Brain microvascular endothelial cell (primary cell): ENCODE data around the gene TPM4.

Experiments used
- DNase-seq: peaks from one replicate; pipeline ENCODE4 v3.0.0-alpha.2; 2020
- H3K27ac ChIP-seq: fragments of 250-450 bp; sonication (Bioruptor Pico); 2 replicates; pipeline ENCODE4 v1.5.1; 2020; ENCODE audit warnings: mild to moderate bottlenecking, moderate library complexity
- H3K27me3 ChIP-seq: fragments of 250-450 bp; sonication (Bioruptor Pico); replicated peaks from 2 replicates; pipeline ENCODE4 v1.5.1; 2020; ENCODE audit warnings: mild to moderate bottlenecking
- H3K36me3 ChIP-seq: fragments of 250-450 bp; sonication (Bioruptor Pico); replicated peaks from 2 replicates; pipeline ENCODE4 v1.5.1; 2020; ENCODE audit warnings: mild to moderate bottlenecking
- H3K4me3 ChIP-seq: 2 replicates; pipeline ENCODE4 v1.5.1; 2011; ENCODE audit warnings: low read depth, mild to moderate bottlenecking, control low read depth, low read length, moderate library complexity
- CTCF ChIP-seq: IDR thresholded peaks from 2 replicates; pipeline ENCODE4 v1.5.1; 2011; ENCODE audit warnings: low read depth, mild to moderate bottlenecking, moderate library complexity, low read length, control low read depth, inconsistent platforms; ENCODE audit errors: missing control alignments
- in situ Hi-C: cut with HindIII; loops from 2 replicates; pipeline ENCODE4 v1.10.0; 2017; ENCODE audit warnings: low sequenced_read_pairs, low pct_ligation_motif_present

The TPM4 gene

GRCh38 chr19:16104722-16105121 is 28.4 kb downstream of the TPM4 start:
- H3K36me3 ChIP-seq = peaks cover 40% of the 10 kb centered on the region
- TF ChIP-seq CTCF = no peak
- DNase-seq = no peak
- no peaks in the 10 kb centered on the region for H3K27me3 ChIP-seq
- in situ Hi-C loops = no loop called here
- no peak overlapping the region for H3K27ac ChIP-seq
- H3K4me3 ChIP-seq = no peak overlapping the region

- H3K36me3 ChIP-seq = peaks cover 26% of the 10 kb centered on the region
- no peak overlapping the region for H3K27ac ChIP-seq
- H3K27me3 ChIP-seq = no peaks in the 10 kb centered on the region
- TF ChIP-seq CTCF = no peak
- in situ Hi-C loops = no loop called here
- H3K4me3 ChIP-seq = no peak overlapping the region
- no peak for DNase-seq
Observed at GRCh38 chr19:16106121-16106520, 29.8 kb downstream of the TPM4 start.

GRCh38 chr19:16111160-16111908 is 35.0 kb downstream of the TPM4 start, which contains the start of gene RAB8A:
TSS of gene RAB8A (plus strand) at chr19:16111889. CDS start at chr19:16111902, 13 bp downstream.
- DNase-seq = peak; percentile 98
- peak; percentile 75 for TF ChIP-seq CTCF

GRCh38 chr19:16111909-16112752 is 35.8 kb downstream of the TPM4 start:
- H3K27me3 ChIP-seq = no peaks in the 10 kb centered on the region
- no peak for DNase-seq
- H3K27ac ChIP-seq = peak overlapping the region; percentile 51
- no peaks in the 10 kb centered on the region for H3K36me3 ChIP-seq
- H3K4me3 ChIP-seq = peak overlapping the region; percentile 95
- in situ Hi-C loops = no loop called here
- no peak for TF ChIP-seq CTCF

More at GRCh38 chr19:16111160-16111908, 35.0 kb downstream of the TPM4 start, which contains the start of gene RAB8A:
- no peaks in the 10 kb centered on the region for H3K36me3 ChIP-seq
- in situ Hi-C loops = no loop called here
- H3K27me3 ChIP-seq = no peaks in the 10 kb centered on the region
- H3K27ac ChIP-seq = peak within 1 kb of the TSS; percentile 51
- peak within 1 kb of the TSS; percentile 95 for H3K4me3 ChIP-seq

- no peaks in the 10 kb centered on the region for H3K36me3 ChIP-seq
- in situ Hi-C loops = no loop called here
Observed at GRCh38 chr19:16112778-16113177, 36.5 kb downstream of the TPM4 start.

More at GRCh38 chr19:16112778-16113177, 36.5 kb downstream of the TPM4 start:
- no peak overlapping the region for H3K27ac ChIP-seq
- peak overlapping the region; percentile 95 for H3K4me3 ChIP-seq
- TF ChIP-seq CTCF = no peak
- DNase-seq = no peak
- H3K27me3 ChIP-seq = no peaks in the 10 kb centered on the region
